H1 (cell line): Measurements from ENCODE around the gene SERTAD2. TPM values are rescaled to one million over a fixed set of nuclear protein-coding genes. Genes with fewer than 3 reads are reported as not detected.

Source experiments
- CTCF ChIA-PET: fragments of 300-600 bp; sonication (Branson Sonifier 250); formaldehyde crosslinking; loops from one replicate; lab custom pipeline; 2021; ENCODE audit not compliant: partially characterized antibody; lab: Charles Lee
- POLR2A ChIA-PET: fragments of 300-600 bp; sonication (Branson Sonifier 250); formaldehyde crosslinking; loops from one replicate; lab custom pipeline; 2021; ENCODE audit warnings: inconsistent platforms; ENCODE audit not compliant: partially characterized antibody; lab: Charles Lee
- DNase-seq, 2 experiments: peaks; one replicate each; pipeline versions ENCODE4 v3.0.0 to v3.0.0-alpha.2; 2010 to 2022; ENCODE audit warnings: low spot score in 2 of 2, low read depth in 1 of 2, mixed read lengths in 1 of 2
- FAIRE-seq: peaks from 2 replicates; lab custom pipeline; 2011; peaks lifted over from hg19 to GRCh38; lab: Jason Lieb, UNC
- H2AFZ ChIP-seq: 2 replicates; pipeline ENCODE4 v1.8.1; 2012; ENCODE audit warnings: low read length, inconsistent platforms
- H2AK5ac ChIP-seq: 2 replicates; pipeline ENCODE4 v1.6.1; 2013; ENCODE audit warnings: low read depth, low read length
- H2BK120ac ChIP-seq: replicated peaks from 2 replicates; pipeline ENCODE3; 2013; ENCODE audit warnings: low read depth, low read length, inconsistent platforms
- H2BK12ac ChIP-seq: 2 replicates; pipeline ENCODE4 v1.6.1; 2013; ENCODE audit warnings: low read depth, low read length
- H2BK15ac ChIP-seq: 2 replicates; pipeline ENCODE4 v1.6.1; 2013; ENCODE audit warnings: low read length
- H2BK20ac ChIP-seq: 2 replicates; pipeline ENCODE4 v1.6.1; 2013; ENCODE audit warnings: low read length
- H2BK5ac ChIP-seq: 2 replicates; pipeline ENCODE4 v1.6.1; 2013; ENCODE audit warnings: low read depth, low read length
- H3K14ac ChIP-seq: 2 replicates; pipeline ENCODE4 v1.6.1; 2013; ENCODE audit warnings: inconsistent platforms; ENCODE audit not compliant: insufficient read length
- H3K18ac ChIP-seq: 2 replicates; pipeline ENCODE4 v1.6.1; 2013; ENCODE audit warnings: low read length; ENCODE audit errors: extremely low read depth
- H3K23ac ChIP-seq: 2 replicates; pipeline ENCODE4 v1.6.1; 2013; ENCODE audit warnings: inconsistent platforms; ENCODE audit not compliant: insufficient read length
- H3K23me2 ChIP-seq: 2 replicates; pipeline ENCODE4 v1.6.1; 2013; ENCODE audit warnings: low read depth, low read length
- H3K27ac ChIP-seq: 2 replicates; pipeline ENCODE4 v1.6.1; 2011; ENCODE audit warnings: low read depth, low read length, inconsistent platforms
- H3K27me3 ChIP-seq, 4 experiments: replicated peaks in 1 of 4; 1 replicate in 1 of 4; 2 replicates in 3 of 4; pipeline versions ENCODE4 v1.6.1 to v1.8.1; 2011 to 2013; ENCODE audit warnings: low read length in 3 of 4, mild to moderate bottlenecking in 3 of 4, inconsistent platforms in 2 of 4, mixed read lengths in 2 of 4, moderate library complexity in 1 of 4; ENCODE audit not compliant: control insufficient read depth in 3 of 4, insufficient read depth in 3 of 4; ENCODE audit errors: extremely low read depth in 1 of 4
- H3K36me3 ChIP-seq, 4 experiments: 2 replicates each; pipeline versions ENCODE4 v1.6.1 to v1.8.1; 2011 to 2013; ENCODE audit warnings: mild to moderate bottlenecking in 4 of 4, low read length in 3 of 4, moderate library complexity in 2 of 4, control low read depth in 1 of 4, inconsistent platforms in 1 of 4; ENCODE audit not compliant: insufficient read depth in 4 of 4, control insufficient read depth in 2 of 4
- H3K4ac ChIP-seq: replicated peaks from 2 replicates; pipeline ENCODE3; 2013; ENCODE audit warnings: low read length, low read depth, mixed read lengths, inconsistent platforms; ENCODE audit not compliant: insufficient read length
- H3K4me1 ChIP-seq, 4 experiments: replicated peaks in 1 of 4; 1 replicate in 1 of 4; 2 replicates in 3 of 4; pipeline versions ENCODE4 v1.6.1 to v1.8.1; 2011 to 2013; ENCODE audit warnings: low read length in 3 of 4, inconsistent platforms in 2 of 4, mixed read lengths in 1 of 4; ENCODE audit not compliant: insufficient read depth in 4 of 4, control insufficient read depth in 3 of 4
- H3K4me2 ChIP-seq, 2 experiments: 2 replicates each; pipeline versions ENCODE4 v1.6.1 to v1.8.1; 2011 to 2013; ENCODE audit warnings: low read depth in 2 of 2, low read length in 2 of 2, control low read depth in 1 of 2, inconsistent platforms in 1 of 2, mild to moderate bottlenecking in 1 of 2; ENCODE audit not compliant: insufficient read depth in 1 of 2
- H3K4me3 ChIP-seq, 4 experiments: fragments of 200-600, 300-600 bp in 1 of 4; sonication (generic), shearing (Covaris generic), sonication (Bioruptor Twin) in 1 of 4; 2 replicates each; pipeline versions ENCODE4 v1.5.1 to v1.8.1; 2011 to 2016; ENCODE audit warnings: low read length in 4 of 4, low read depth in 3 of 4, control low read depth in 2 of 4, inconsistent platforms in 2 of 4, mild to moderate bottlenecking in 2 of 4, mixed read lengths in 1 of 4, moderate library complexity in 1 of 4; ENCODE audit not compliant: insufficient read depth in 2 of 4; ENCODE audit errors: extremely low read depth in 1 of 4
- H3K56ac ChIP-seq: replicated peaks from 2 replicates; pipeline ENCODE3; 2013; ENCODE audit warnings: low read depth, mild to moderate bottlenecking, mixed read lengths, low read length, inconsistent platforms; ENCODE audit not compliant: insufficient read length
- H3K79me1 ChIP-seq: 2 replicates; pipeline ENCODE4 v1.6.1; 2013; ENCODE audit warnings: low read depth, low read length, control low read depth
- H3K79me2 ChIP-seq, 2 experiments: 2 replicates each; pipeline versions ENCODE4 v1.6.1 to v1.8.1; 2012 to 2013; ENCODE audit warnings: low read length in 2 of 2, mild to moderate bottlenecking in 2 of 2, inconsistent platforms in 1 of 2; ENCODE audit not compliant: insufficient read depth in 2 of 2, control insufficient read depth in 1 of 2
- H3K9ac ChIP-seq, 4 experiments: replicated peaks in 1 of 4; 1 replicate in 1 of 4; 2 replicates in 3 of 4; pipeline versions ENCODE4 v1.6.1 to v1.8.1; 2011 to 2013; ENCODE audit warnings: low read depth in 3 of 4, low read length in 3 of 4, control low read depth in 2 of 4, mild to moderate bottlenecking in 2 of 4, moderate library complexity in 2 of 4, inconsistent platforms in 1 of 4; ENCODE audit errors: extremely low read depth in 1 of 4
- H3K9me3 ChIP-seq, 2 experiments: 2 replicates each; pipeline versions ENCODE4 v1.6.1 to v1.8.1; 2012 to 2013; ENCODE audit warnings: mild to moderate bottlenecking in 2 of 2, moderate library complexity in 2 of 2, control low read depth in 1 of 2, inconsistent platforms in 1 of 2, low read depth in 1 of 2, low read length in 1 of 2, mixed read lengths in 1 of 2; ENCODE audit not compliant: insufficient read depth in 2 of 2
- H4K20me1 ChIP-seq, 2 experiments: replicated peaks in 1 of 2; 2 replicates each; pipeline versions ENCODE3 to v1.8.1; 2011 to 2013; ENCODE audit warnings: inconsistent platforms in 2 of 2, low read length in 2 of 2, mild to moderate bottlenecking in 1 of 2; ENCODE audit not compliant: insufficient read depth in 2 of 2, control insufficient read depth in 1 of 2
- H4K5ac ChIP-seq: 2 replicates; pipeline ENCODE4 v1.6.1; 2013; ENCODE audit warnings: low read length, low read depth, mixed read lengths, inconsistent platforms; ENCODE audit not compliant: insufficient read length
- H4K8ac ChIP-seq: 2 replicates; pipeline ENCODE4 v1.8.0; 2013; ENCODE audit warnings: mild to moderate bottlenecking, moderate library complexity, low read length, inconsistent platforms; ENCODE audit not compliant: insufficient read depth; ENCODE audit errors: extremely low read depth
- H4K91ac ChIP-seq: replicated peaks from 2 replicates; pipeline ENCODE3; 2013; ENCODE audit warnings: low read length, mixed read lengths, inconsistent platforms; ENCODE audit not compliant: insufficient read length
- BACH1 ChIP-seq: IDR thresholded peaks from 2 replicates; pipeline ENCODE4 v1.6.1; 2012; ENCODE audit warnings: low read length, improper control_type of control experiment
- CBX8 ChIP-seq: fragments of 300-800, 300-1000 bp; sonication (generic); IDR thresholded peaks from 2 replicates; pipeline ENCODE4 v1.7.1; 2016; ENCODE audit warnings: low read depth, low read length, borderline replicate concordance
- CREB1 ChIP-seq: IDR thresholded peaks from 2 replicates; pipeline ENCODE4 v1.6.1; 2012; ENCODE audit warnings: inconsistent platforms
- NANOG ChIP-seq: IDR thresholded peaks from 2 replicates; pipeline ENCODE4 v1.6.1; 2011; ENCODE audit warnings: low read length, low read depth, mild to moderate bottlenecking, inconsistent platforms; ENCODE audit not compliant: insufficient read depth, poor library complexity, severe bottlenecking
- POLR2A ChIP-seq, 2 experiments: IDR thresholded peaks; 1 replicate in 1 of 2; 2 replicates in 1 of 2; pipeline ENCODE4 v1.6.1; 2011; ENCODE audit warnings: low read depth in 2 of 2, low read length in 2 of 2, mild to moderate bottlenecking in 2 of 2; ENCODE audit errors: control extremely low read depth in 1 of 2
- RBBP5 ChIP-seq: IDR thresholded peaks from 2 replicates; pipeline ENCODE4 v1.7.1; 2012; ENCODE audit warnings: low read depth, mild to moderate bottlenecking, inconsistent platforms, low read length, moderate library complexity, borderline replicate concordance
- WGBS, 2 experiments: shearing (Covaris generic) in 1 of 2; methylation state at CpG; one replicate each; pipeline versions ENCODE4 v1.1.6 to v1.1.7; 2013 to 2015; ENCODE audit warnings: low lambda C conversion rate in 2 of 2, mixed read lengths in 2 of 2, inconsistent platforms in 1 of 2, low coverage in 1 of 2, missing lambda C conversion rate in 1 of 2; ENCODE audit not compliant: insufficient replicate concordance in 2 of 2, insufficient coverage in 1 of 2, insufficient read length in 1 of 2; ENCODE audit errors: extremely low coverage in 1 of 2, missing lambda C conversion rate in 1 of 2; 5-methylcytosine and 5-hydroxymethylcytosine counted together
- polyA plus RNA-seq, 7 experiments: library from polyadenylated mRNA; depleted of rRNA in 3 of 7; stranded (reverse) in 5 of 7; unstranded in 2 of 7; fragments of >200 nt in 5 of 7; fragments of 200-250 nt in 2 of 7; gene quantifications; 1 replicate in 5 of 7; 2 replicates in 1 of 7; 4 replicates in 1 of 7; pipeline versions ENCODE4 v1.2.1 to v1.2.3, GENCODE V29; 2011 to 2013; ENCODE audit warnings: missing spikeins in 2 of 7, mixed read lengths in 2 of 7
- total RNA-seq: library from RNA; stranded (reverse); fragmentation: NEBNext Ultra II Directional; extraction: Animal tissue kit (Norgen Biotek cat#: 25700); gene quantifications from 2 replicates; pipeline ENCODE4 v1.2.1, GENCODE V29; 2021

The SERTAD2 gene
- total and polyA plus RNA-seq, 2 of the 8 experiments (the other 6 are each of a cell fraction or from before 2014, with no cell fraction given): 2.9 to 4.5 TPM

DNA sequence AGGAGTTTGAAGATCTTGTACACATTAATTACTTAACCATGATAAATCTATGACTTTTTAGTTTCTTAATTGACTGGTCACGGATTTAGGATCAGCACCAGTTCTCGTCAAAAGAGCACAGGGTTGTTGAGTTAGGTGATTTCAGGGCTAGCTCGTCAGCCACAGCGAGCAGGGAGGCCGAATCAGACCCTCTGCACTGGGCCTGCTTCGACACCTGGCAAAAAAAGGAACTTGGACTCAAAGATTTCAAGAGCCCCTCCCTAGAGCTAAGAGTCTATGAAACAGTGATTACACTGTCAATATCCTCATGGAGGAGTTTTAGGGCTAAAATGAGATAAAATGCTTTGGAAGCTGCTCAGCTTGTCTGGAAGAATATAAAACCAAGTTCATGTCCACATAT is 4.6 kb upstream of the SERTAD2 start:
- ChIA-PET POLR2A (no interaction called here), CTCF (no interaction called here)
- H4K91ac ChIP-seq: no peak overlapping the region
- peaks cover 0 to 14% (median 6%) of the 10 kb centered on the region in 4 experiments; a peak in 3 of 7 replicates for H3K27me3 ChIP-seq
- no peak overlapping the region for H3K27ac ChIP-seq
- no peaks in the 10 kb centered on the region for H3K9me3 ChIP-seq
- H3K23ac ChIP-seq: no peak overlapping the region
- no peak overlapping the region for H2BK20ac ChIP-seq
- no peak overlapping the region for H3K18ac ChIP-seq
- H3K23me2 ChIP-seq: peaks cover 4% of the 10 kb centered on the region
- no peak overlapping the region; the same call in 1 of the 2 replicates for H2BK15ac ChIP-seq
- no peaks in the 10 kb centered on the region for H3K79me2 ChIP-seq
- no peak overlapping the region for H2BK5ac ChIP-seq
- no peaks in the 10 kb centered on the region for H3K79me1 ChIP-seq
- no peaks in the 10 kb centered on the region for H3K36me3 ChIP-seq
- no peaks in the 10 kb centered on the region for H4K20me1 ChIP-seq
- no peak overlapping the region for H4K8ac ChIP-seq
- no peak overlapping the region for H2BK120ac ChIP-seq
- H3K4ac ChIP-seq: no peak overlapping the region
- FAIRE-seq: no peak
- H3K56ac ChIP-seq: no peak overlapping the region
- H3K14ac ChIP-seq: no peak overlapping the region
- H3K4me2 ChIP-seq: no peak overlapping the region
- H4K5ac ChIP-seq: no peak overlapping the region
- no peak overlapping the region for H2AK5ac ChIP-seq
- no peak for DNase-seq
- 90% methylated on average over 6 of the region's 6 CpGs; no CpG with 5 or more reads in 1 of the 2 experiments for WGBS, 2 experiments
- no peak overlapping the region for H2AFZ ChIP-seq
- no peak overlapping the region for H2BK12ac ChIP-seq
- no peak overlapping the region for H3K4me3 ChIP-seq
- H3K4me1 ChIP-seq: peaks cover 0 to 4% (median 1%) of the 10 kb centered on the region in 4 experiments; a peak in 1 of 7 replicates
- no peak overlapping the region for H3K9ac ChIP-seq
- TF ChIP-seq BACH1 (no peak), CBX8 (no peak), NANOG (no peak), POLR2A (IDR thresholded peaks at IDR 0.05; ENCODE audit: control extremely low read depth in 1 of 2, low read depth in 2 of 2, low read length in 2 of 2) (no peak), RBBP5 (no peak), CREB1 (no peak)
